Measurements from ENCODE around the gene WDR55.
"Not testable (repeated sequence)": the region's sequence is repeated elsewhere in the genome, so short reads cannot be mapped to it uniquely, and the experiment has no call there.

WDR55 gene

GRCh38 chr5:140641716-140642115, 23.0 kb upstream of the WDR55 start:
- Histone ChIP-seq H2AFZ (ENCODE audit: low read depth, low read length) (no peak overlapping the region), H3K9me3 (ENCODE audit: insufficient read depth, low read length) (no peaks in the 10 kb centered on the region), H3K4me2 (ENCODE audit: low read length) (no peak overlapping the region), H3K79me2 (ENCODE audit: low read length) (peaks cover 25% of the 10 kb centered on the region), H3K4me3 (ENCODE audit: low read length) (no peak overlapping the region), H3K9ac (ENCODE audit: low read length) (no peak overlapping the region), H3K27me3 (ENCODE audit: low read depth, low read length) (no peaks in the 10 kb centered on the region), H4K20me1 (ENCODE audit: insufficient read depth, low read length) (no peaks in the 10 kb centered on the region), H3K27ac (ENCODE audit: low read length) (no peak overlapping the region), H3K4me1 (ENCODE audit: low read length) (peaks cover 15% of the 10 kb centered on the region), H3K36me3 (replicated peaks; ENCODE audit: low read depth, low read length) (peaks cover 10% of the 10 kb centered on the region)
- TF ChIP-seq EZH2phosphoT487 (IDR thresholded peaks at IDR 0.05; ENCODE audit: low read depth) = no peak
- TF ChIP-seq, protein P1, sequence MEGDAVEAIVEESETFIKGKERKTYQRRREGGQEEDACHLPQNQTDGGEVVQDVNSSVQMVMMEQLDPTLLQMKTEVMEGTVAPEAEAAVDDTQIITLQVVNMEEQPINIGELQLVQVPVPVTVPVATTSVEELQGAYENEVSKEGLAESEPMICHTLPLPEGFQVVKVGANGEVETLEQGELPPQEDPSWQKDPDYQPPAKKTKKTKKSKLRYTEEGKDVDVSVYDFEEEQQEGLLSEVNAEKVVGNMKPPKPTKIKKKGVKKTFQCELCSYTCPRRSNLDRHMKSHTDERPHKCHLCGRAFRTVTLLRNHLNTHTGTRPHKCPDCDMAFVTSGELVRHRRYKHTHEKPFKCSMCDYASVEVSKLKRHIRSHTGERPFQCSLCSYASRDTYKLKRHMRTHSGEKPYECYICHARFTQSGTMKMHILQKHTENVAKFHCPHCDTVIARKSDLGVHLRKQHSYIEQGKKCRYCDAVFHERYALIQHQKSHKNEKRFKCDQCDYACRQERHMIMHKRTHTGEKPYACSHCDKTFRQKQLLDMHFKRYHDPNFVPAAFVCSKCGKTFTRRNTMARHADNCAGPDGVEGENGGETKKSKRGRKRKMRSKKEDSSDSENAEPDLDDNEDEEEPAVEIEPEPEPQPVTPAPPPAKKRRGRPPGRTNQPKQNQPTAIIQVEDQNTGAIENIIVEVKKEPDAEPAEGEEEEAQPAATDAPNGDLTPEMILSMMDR (IDR thresholded peaks at IDR 0.05; ENCODE audit: low read depth, low read length) = no peak

- H3K4me2 ChIP-seq (ENCODE audit: low read length) = no peak overlapping the region
- H3K79me2 ChIP-seq (ENCODE audit: low read length) = peaks cover 32% of the 10 kb centered on the region
- no peaks in the 10 kb centered on the region for H3K27me3 ChIP-seq (ENCODE audit: low read depth, low read length)
- H3K4me1 ChIP-seq (ENCODE audit: low read length) = peaks cover 15% of the 10 kb centered on the region
- H3K36me3 ChIP-seq (replicated peaks; ENCODE audit: low read depth, low read length) = peaks cover 10% of the 10 kb centered on the region
- H3K27ac ChIP-seq (ENCODE audit: low read length) = no peak overlapping the region
- H4K20me1 ChIP-seq (ENCODE audit: insufficient read depth, low read length) = no peaks in the 10 kb centered on the region
- no peak overlapping the region for H3K9ac ChIP-seq (ENCODE audit: low read length)
- H3K9me3 ChIP-seq (ENCODE audit: insufficient read depth, low read length) = no peaks in the 10 kb centered on the region
- TF ChIP-seq EZH2phosphoT487 (IDR thresholded peaks at IDR 0.05; ENCODE audit: low read depth) = no peak
- TF ChIP-seq, protein P1 (IDR thresholded peaks at IDR 0.05; ENCODE audit: low read depth, low read length) = no peak
- H3K4me3 ChIP-seq (ENCODE audit: low read length) = no peak overlapping the region
- H2AFZ ChIP-seq (ENCODE audit: low read depth, low read length) = no peak overlapping the region
These were observed 22.0 kb upstream of the WDR55 start for GRCh38 chr5:140642718-140643117.

- Histone ChIP-seq H3K9me3 (ENCODE audit: insufficient read depth, low read length) (no peaks in the 10 kb centered on the region), H3K36me3 (replicated peaks; ENCODE audit: low read depth, low read length) (peaks cover 10% of the 10 kb centered on the region), H3K9ac (ENCODE audit: low read length) (peak overlapping the region; percentile 70), H4K20me1 (ENCODE audit: insufficient read depth, low read length) (no peaks in the 10 kb centered on the region), H2AFZ (ENCODE audit: low read depth, low read length) (no peak overlapping the region), H3K27me3 (ENCODE audit: low read depth, low read length) (no peaks in the 10 kb centered on the region), H3K4me1 (ENCODE audit: low read length) (peaks cover 10% of the 10 kb centered on the region), H3K4me2 (ENCODE audit: low read length) (peak overlapping the region; percentile 76), H3K79me2 (ENCODE audit: low read length) (peaks cover 31% of the 10 kb centered on the region), H3K4me3 (ENCODE audit: low read length) (peak overlapping the region; percentile 87), H3K27ac (ENCODE audit: low read length) (0 out of 2 replicates have a peak overlapping the region, but pooled peaks have one; percentile 5)
- no peak for TF ChIP-seq EZH2phosphoT487 (IDR thresholded peaks at IDR 0.05; ENCODE audit: low read depth)
- TF ChIP-seq, protein P1 (IDR thresholded peaks at IDR 0.05; ENCODE audit: low read depth, low read length) = no peak
These were observed 17.7 kb upstream of the WDR55 start for GRCh38 chr5:140647042-140647419.

DNA sequence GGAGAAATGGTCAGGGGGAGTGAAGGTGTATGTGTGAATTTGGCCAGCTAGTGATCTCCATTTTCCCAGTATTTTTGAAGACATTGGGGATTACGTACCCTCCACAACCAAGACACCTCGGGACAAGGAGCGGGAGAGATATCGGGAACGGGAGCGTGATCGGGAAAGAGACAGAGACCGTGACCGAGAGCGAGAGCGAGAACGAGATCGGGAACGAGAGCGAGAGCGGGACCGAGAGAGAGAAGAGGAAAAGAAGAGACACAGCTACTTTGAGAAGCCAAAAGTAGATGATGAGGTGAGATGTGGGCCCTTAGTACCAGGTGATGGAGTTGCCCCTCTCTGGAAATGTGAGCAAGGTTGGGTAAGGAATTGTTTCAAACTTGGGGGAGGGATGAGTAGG, 5.8 kb upstream of the WDR55 start:
- Histone ChIP-seq H3K4me1 (ENCODE audit: low read length) (no peaks in the 10 kb centered on the region), H4K20me1 (ENCODE audit: insufficient read depth, low read length) (no peaks in the 10 kb centered on the region), H3K9me3 (ENCODE audit: insufficient read depth, low read length) (no peaks in the 10 kb centered on the region), H2AFZ (ENCODE audit: low read depth, low read length) (no peak overlapping the region), H3K27me3 (ENCODE audit: low read depth, low read length) (no peaks in the 10 kb centered on the region), H3K27ac (ENCODE audit: low read length) (no peak overlapping the region), H3K36me3 (replicated peaks; ENCODE audit: low read depth, low read length) (peaks cover 8% of the 10 kb centered on the region), H3K4me2 (ENCODE audit: low read length) (no peak overlapping the region), H3K9ac (ENCODE audit: low read length) (no peak overlapping the region), H3K79me2 (ENCODE audit: low read length) (no peaks in the 10 kb centered on the region), H3K4me3 (ENCODE audit: low read length) (no peak overlapping the region)
- no peak for TF ChIP-seq EZH2phosphoT487 (IDR thresholded peaks at IDR 0.05; ENCODE audit: low read depth)
- TF ChIP-seq, protein P1 (IDR thresholded peaks at IDR 0.05; ENCODE audit: low read depth, low read length) = no peak

DNA sequence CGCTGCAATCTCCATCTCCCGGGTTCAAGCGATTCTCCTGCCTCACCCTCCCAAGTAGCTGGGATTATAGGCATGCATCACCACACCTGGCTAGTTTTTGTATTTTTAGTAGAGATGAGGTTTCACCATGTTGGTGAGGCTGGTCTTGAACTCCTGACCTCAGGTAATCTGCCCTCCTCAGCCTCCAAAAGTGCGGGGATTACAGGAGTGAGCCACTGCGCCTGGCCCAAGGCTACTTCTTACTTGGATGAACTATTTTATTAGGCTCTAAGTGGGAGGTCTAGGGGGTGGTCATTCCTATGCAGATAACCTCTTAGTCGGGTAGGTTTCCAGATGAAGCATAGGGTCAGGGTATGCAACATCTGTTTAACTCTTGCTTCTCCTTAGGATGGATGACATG, 4.3 kb upstream of the WDR55 start:
- H3K27ac ChIP-seq (ENCODE audit: low read length); H2AFZ ChIP-seq (ENCODE audit: low read depth, low read length); H3K4me1 ChIP-seq (ENCODE audit: low read length); H3K9me3 ChIP-seq (ENCODE audit: insufficient read depth, low read length); H3K36me3 ChIP-seq (replicated peaks; ENCODE audit: low read depth, low read length); H3K4me3 ChIP-seq (ENCODE audit: low read length); H3K79me2 ChIP-seq (ENCODE audit: low read length); H3K4me2 ChIP-seq (ENCODE audit: low read length); H3K9ac ChIP-seq (ENCODE audit: low read length); H4K20me1 ChIP-seq (ENCODE audit: insufficient read depth, low read length); H3K27me3 ChIP-seq (ENCODE audit: low read depth, low read length): not testable (repeated sequence)
